Testis (tissue), 2 donors: ENCODE measurements around the gene CELF5.
"Not testable (repeated sequence)": the region's sequence is repeated elsewhere in the genome, so short reads cannot be mapped to it uniquely, and the experiment has no call there.

Source experiments
- CTCF ChIP-seq, 3 experiments: fragments of 450-650 bp in 2 of 3; fragments of 200-600 bp in 1 of 3; sonication (generic) in 1 of 3; IDR thresholded peaks; one replicate each; pipeline ENCODE4 v1.5.1; 2016 to 2019; ENCODE audit warnings: antibody characterized with exemption in 3 of 3, mild to moderate bottlenecking in 2 of 3, moderate library complexity in 1 of 3
- POLR2A ChIP-seq: fragments of 450-650 bp; IDR thresholded peaks from one replicate; pipeline ENCODE4 v1.6.1; 2017; ENCODE audit warnings: antibody characterized with exemption, mild to moderate bottlenecking, moderate library complexity

GRCh38 chr19:3235604-3236003, 11.1 kb downstream of the CELF5 start:
- TF ChIP-seq CTCF (IDR thresholded peaks at IDR 0.05); POLR2A: not testable (repeated sequence)
